Activated CD4-positive, CD25-positive, alpha-beta regulatory T cell treated with anti-CD3 and anti-CD28 coated beads, Interleukin-2, amount 50 U/mL, for 24 hours (primary cell): ENCODE results near the gene XBP1.
"Not testable (repeated sequence)": the region's sequence is repeated elsewhere in the genome, so short reads cannot be mapped to it uniquely, and the experiment has no call there.

Experiments
- ATAC-seq, 2 donors: fragments of 150-1000 bp; cut with Tn5 transposase; one replicate each; pipeline ENCODE4 v1.10.0; 2021; ENCODE audit warnings: mild to moderate bottlenecking in 1 of 2, moderate library complexity in 1 of 2

XBP1 gene

GRCh38 chr22:28817919-28818859, 17.8 kb upstream of the XBP1 start:
- ATAC-seq = no peak

- ATAC-seq = no peak
These were observed 16.7 kb upstream of the XBP1 start for GRCh38 chr22:28817064-28817463.

- ATAC-seq = no peak
These were observed 15.4 kb upstream of the XBP1 start for GRCh38 chr22:28815729-28816128.

- ATAC-seq = no peak
These were observed 14.7 kb upstream of the XBP1 start for GRCh38 chr22:28815111-28815510.

- ATAC-seq = no peak
These were observed 13.6 kb upstream of the XBP1 start for GRCh38 chr22:28813772-28814518.

- no peak for ATAC-seq
These were observed 12.1 kb upstream of the XBP1 start for GRCh38 chr22:28812516-28812915.

GRCh38 chr22:28810821-28811491, 10.6 kb upstream of the XBP1 start:
- ATAC-seq = no peak

- no peak for ATAC-seq
These were observed 8.5 kb upstream of the XBP1 start for GRCh38 chr22:28808716-28809355.

GRCh38 chr22:28805426-28805825, 5.1 kb upstream of the XBP1 start:
- ATAC-seq = not testable (repeated sequence)

- no peak for ATAC-seq
These were observed 2.3 kb upstream of the XBP1 start for GRCh38 chr22:28802595-28803123.

- no peak for ATAC-seq
These were observed 1.7 kb upstream of the XBP1 start for GRCh38 chr22:28801845-28802594.

GRCh38 chr22:28799606-28800307, 612 bp downstream of the XBP1 start:
- peak; percentile 21 to 25 for ATAC-seq

GRCh38 chr22:28798810-28799605, 1.4 kb downstream of the XBP1 start:
- ATAC-seq = peak; percentile 29 to 50

- peak in 1 of 2 donors; percentile 11 for ATAC-seq
These were observed 4.2 kb downstream of the XBP1 start for GRCh38 chr22:28795932-28796856.

- no peak for ATAC-seq
These were observed 5.2 kb downstream of the XBP1 start for GRCh38 chr22:28795071-28795693.

GRCh38 chr22:28793976-28794584, 6.3 kb downstream of the XBP1 start:
- no peak for ATAC-seq

GRCh38 chr22:28792491-28793383, 7.6 kb downstream of the XBP1 start:
- no peak for ATAC-seq
